T47D (cell line): ENCODE data around the gene BRD7.

Source experiments
- DNase-seq, 2 experiments: peaks; one replicate each; pipeline versions ENCODE4 v3.0.0 to v3.0.0-alpha.2; 2011 to 2012; ENCODE audit warnings: low read depth in 1 of 2, low spot score in 1 of 2
- JUND ChIP-seq: IDR thresholded peaks from 2 replicates; pipeline ENCODE4 v1.6.1; 2012; ENCODE audit warnings: low read depth
- in situ Hi-C: cut with HindIII; loops from 2 replicates; pipeline ENCODE4 v1.10.0; 2016; ENCODE audit warnings: low sequenced_read_pairs, low pct_unique_long_range_greater_than_20kb

The BRD7 gene

GRCh38 chr16:50269769-50270509 lies 98.8 kb downstream of the BRD7 start:
- in situ Hi-C loops, result no loop called here
- no peak for DNase-seq
- no peak for TF ChIP-seq JUND

- DNase-seq, result no peak
- in situ Hi-C loops, result no loop called here
- TF ChIP-seq JUND, result no peak
Measured at GRCh38 chr16:50269061-50269705, 99.6 kb downstream of the BRD7 start.

- TF ChIP-seq JUND, result no peak
- in situ Hi-C loops, result no loop called here
- no peak for DNase-seq
Measured at GRCh38 chr16:50268352-50268751, 100.4 kb downstream of the BRD7 start.

- in situ Hi-C loops, result no loop called here
- no peak for TF ChIP-seq JUND
- no peak for DNase-seq
Measured at GRCh38 chr16:50267651-50268050, 101.1 kb downstream of the BRD7 start.

- no peak for TF ChIP-seq JUND
- DNase-seq, result no peak
- in situ Hi-C loops, result no loop called here
Measured at GRCh38 chr16:50267151-50267631, 101.6 kb downstream of the BRD7 start.

GRCh38 chr16:50266337-50267091 lies 102.3 kb downstream of the BRD7 start, which contains the start of gene ADCY7:
ADCY7 (plus strand) TSS chr16:50266551; CDS start chr16:50288180, 21,629 bp downstream.
- no peak for DNase-seq
- in situ Hi-C loops, result no loop called here
- TF ChIP-seq JUND, result no peak
